ENCODE measurements around the gene EWSR1.

The EWSR1 gene

DNA sequence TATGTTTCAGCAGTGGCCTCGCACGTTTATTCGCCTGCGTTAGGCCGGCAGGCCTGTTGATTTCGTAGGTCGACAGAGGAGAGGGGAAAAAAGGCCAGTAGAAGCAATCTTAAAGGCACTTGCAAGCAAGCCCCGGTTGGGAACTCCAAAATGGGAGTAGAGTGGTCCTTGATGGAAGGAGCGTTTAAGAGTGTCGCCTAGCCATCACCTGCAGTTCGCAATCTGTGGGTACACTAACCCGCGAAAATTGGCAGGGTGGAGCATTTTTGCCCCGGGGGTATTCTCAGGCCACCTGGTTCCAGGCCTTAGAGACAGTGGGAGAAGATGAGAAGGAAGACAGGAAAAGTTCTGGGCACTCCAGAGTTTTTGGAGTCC is 1.1 kb downstream of the EWSR1 start:
- DNase-seq (ENCODE audit: low spot score), result no peak

DNA sequence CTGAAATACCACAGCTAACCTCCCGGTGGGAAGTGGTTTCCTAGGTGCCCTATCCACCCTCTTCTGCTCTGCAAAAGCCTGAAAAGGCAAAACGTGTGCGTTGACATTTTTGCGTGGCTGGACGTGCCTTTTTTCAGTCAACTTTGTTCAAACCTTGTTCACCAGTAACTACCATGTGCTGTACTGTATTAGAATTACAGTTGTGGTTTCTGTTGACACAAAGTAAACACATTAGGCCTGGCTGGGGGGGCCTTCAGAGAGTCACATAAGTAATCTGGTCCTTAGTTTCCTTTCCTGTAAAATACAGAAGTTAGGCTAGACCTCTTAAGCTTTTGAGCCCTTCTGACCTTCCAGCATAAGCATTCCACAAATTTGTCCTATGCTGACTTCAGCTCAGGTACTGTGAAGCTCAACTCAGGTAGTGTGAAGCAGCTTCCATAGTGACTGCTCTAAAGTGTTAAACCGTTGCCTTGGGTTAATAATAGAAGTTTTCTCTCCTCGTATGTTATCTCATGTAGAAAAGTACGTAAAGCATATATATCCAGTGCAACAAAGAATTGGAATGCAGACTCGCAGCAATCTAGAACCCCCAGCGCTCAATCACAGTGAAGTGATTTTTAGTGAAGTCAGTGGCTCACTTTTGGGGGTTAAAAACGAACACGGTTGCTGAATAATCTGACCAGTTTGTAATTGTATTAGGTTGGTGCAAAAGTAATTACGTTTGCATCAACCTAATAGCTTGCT is 1.8 kb downstream of the EWSR1 start:
- no peak for DNase-seq (ENCODE audit: low spot score)

DNA sequence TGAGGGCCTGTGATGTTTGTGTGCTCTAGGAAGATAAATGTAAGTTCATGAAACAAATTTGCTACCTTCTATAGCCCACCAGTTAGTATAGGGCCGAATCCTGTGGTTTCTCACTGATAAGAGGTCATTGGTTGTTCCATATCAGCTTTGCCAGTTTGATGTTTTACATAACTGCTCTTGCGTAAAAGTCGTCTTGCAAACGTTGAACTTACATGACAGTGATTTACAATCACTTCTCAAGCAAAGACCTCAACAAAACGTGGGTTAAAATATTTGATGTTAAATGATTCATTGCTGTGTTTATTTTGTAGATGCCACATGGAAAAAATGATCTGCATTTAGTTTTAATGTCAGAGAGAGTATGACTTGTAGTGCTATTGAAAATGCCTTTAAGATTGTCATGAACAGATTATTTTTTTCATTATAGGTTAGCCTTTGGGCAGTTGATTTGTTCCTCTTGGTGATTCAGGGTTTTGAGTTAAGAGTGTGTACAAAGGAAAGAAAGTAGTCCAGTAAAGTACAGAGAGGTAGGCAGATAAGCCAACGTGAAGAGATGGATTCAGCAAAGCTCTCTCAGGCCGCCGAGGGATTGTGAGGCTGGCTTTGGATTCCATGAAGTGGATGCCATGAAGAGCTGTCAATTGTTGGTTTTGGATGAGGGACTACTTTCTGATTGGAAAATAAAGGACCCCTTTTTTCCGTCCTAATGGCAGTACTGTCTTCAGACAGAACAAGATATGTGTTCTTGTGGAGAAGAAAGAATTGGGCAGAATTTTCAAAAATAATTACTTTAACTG is 2.6 kb downstream of the EWSR1 start:
- no peak for DNase-seq (ENCODE audit: low spot score)

DNA sequence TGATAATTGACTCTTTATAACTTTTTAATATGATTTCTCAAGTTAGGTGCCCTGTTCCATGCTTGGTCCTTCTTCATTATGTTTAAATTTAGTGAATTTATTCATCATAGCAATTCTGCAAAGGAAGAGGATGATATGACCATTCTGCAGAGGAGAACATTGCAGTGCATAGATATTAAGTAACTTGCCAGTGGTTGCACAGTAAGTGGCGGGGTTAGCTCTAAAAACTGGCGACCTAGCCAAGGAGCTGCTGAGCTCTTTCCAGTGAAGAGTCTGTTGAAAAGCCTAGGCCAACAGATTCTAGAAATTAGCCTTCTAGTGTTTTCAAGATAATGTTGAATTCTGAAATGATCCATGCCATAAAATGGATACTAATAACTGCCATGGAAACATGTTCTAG is 4.6 kb downstream of the EWSR1 start:
- no peak for DNase-seq (ENCODE audit: low spot score)

DNA sequence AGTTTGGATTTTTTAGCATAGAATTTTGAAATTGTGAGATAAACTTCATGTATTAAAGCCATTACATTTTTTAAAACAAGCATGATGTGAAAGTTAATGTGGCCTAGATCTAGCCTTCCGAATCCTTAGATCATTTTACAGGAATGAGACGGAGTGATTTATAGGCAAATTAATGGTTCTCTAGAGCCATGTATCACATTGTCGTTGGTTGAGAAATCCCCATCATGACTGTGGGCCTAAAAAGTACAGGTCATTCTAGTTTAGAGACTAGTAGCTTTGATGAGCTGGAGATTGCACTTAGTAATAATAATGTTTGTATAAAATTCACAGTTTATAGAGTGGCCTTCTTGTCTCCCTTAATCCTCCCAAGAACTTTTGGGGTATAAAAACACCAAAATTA is 7.1 kb downstream of the EWSR1 start:
- DNase-seq (ENCODE audit: low spot score), result no peak

DNA sequence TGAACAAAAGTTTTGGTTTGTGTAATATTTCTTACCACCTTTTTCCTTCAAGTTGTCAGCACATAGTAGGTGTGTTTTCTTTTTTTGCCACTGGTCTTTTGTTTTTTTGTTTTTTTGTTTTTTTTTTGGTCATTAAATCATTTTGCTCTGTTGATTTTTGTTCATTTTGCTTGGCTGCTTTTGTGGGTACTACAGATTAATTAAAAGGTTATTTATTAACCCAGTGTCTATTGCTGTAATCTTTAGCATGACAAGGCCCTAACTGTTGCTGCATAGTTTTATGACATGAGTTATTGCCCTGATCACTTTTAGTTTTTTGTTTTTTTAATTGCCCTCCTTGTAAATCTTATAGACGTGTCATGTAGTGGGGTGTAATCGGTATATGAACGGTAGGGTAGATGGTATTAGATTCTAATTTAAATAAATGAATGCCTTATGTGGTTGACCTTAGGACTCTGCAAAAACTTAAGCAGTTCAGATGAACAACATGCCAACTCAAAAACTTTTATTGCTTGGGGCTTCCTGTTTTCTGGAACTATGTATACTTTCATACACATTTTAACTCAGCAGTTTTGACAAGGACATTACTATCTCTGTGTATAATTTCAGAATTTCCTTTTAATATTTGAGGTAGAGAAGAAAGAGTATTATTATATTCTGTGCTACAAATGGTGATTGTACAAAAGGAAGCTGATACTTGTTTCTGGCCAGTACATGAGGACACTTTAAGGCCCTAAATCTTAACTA is 7.9 kb downstream of the EWSR1 start:
- DNase-seq (ENCODE audit: low spot score), result no peak

DNA sequence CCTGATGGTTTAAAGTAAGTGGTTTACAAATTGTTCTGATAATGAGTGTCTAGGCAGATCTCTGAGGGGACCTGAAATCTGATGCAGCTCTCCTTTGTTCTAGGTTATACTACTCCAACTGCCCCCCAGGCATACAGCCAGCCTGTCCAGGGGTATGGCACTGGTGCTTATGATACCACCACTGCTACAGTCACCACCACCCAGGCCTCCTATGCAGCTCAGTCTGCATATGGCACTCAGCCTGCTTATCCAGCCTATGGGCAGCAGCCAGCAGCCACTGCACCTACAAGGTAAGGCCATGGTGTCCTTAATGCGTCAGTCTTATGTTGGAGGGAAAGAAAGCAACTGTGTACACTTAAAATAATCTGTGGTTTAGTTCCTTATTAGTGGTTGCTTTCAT is 9.9 kb downstream of the EWSR1 start:
- DNase-seq (ENCODE audit: low spot score), result no peak

DNA sequence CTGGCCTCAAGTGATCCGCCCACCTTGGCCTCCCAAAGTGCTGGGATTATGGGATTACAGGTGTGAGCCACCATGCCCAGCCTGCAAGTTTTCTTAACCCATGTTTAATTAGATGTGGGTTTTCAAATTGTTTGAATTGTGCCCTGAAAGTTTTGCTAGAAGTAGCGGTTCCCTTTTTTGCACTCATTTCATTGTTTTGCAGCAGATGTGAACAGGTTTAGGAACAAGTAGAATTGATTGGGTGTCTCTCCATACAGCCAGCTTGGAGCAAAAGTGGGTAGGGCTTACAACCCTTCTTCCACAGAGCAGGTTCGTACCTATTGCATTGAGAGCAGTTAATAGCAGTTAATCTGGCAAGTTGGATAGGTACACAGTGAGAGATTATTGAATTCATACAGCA is 16.1 kb downstream of the EWSR1 start:
- DNase-seq (ENCODE audit: low spot score), result no peak

DNA sequence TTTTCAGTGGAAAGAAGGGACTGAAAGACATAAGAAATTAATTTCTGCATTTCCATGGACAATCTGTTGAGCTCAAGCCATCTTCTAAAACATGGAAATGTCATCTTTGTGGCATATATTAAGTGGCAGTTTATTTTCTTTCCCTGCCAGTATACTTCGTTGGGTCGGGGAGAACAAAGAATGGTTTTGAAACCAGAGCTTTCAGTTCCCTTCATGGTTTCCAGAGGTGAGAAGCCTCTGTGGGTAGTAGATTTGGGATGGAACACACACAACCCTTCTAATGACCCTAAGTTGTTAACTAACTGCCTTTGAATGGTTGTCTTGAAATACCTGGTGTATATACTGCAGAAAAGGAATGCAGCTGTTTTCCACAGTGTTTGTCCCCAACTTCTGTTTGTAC is 20.8 kb downstream of the EWSR1 start:
- DNase-seq (ENCODE audit: low spot score), result no peak

DNA sequence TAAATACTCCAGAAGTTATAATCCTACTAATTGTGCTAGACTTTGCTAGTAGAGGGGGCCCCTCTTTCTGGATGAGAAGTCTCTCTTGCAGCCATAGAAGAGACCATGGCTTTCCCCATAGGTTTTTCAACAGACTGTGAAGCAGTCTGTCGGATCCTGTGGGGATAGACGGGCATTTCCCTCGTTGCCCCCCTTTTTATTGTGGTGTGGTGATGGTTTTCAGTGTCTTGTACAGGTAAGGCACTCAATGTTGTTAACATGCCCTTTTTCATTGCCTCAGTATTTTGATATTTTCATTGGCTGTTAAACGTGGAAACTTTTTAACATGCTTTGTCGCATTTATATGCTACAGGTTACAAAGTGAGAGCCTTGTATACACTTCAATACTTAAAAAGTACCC is 22.0 kb downstream of the EWSR1 start:
- DNase-seq (ENCODE audit: low spot score), result no peak

DNA sequence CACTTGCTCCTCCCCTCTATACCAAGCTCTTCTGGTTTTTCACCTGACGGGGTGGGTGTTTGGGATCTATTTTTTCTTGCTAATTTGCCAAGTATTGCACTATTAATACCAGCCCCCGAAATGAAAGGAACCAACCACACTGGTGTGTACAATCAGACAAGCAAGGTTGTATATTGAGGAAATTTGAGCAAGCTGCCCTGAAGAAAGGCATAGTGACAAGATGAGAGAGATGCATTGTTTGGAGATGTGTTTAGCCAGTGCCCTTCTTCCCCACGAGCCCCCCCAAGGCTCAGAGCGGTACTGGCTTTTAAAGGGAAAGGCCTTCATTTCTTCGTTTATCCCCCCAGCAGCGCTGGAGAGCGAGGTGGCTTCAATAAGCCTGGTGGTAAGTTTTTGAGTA is 23.1 kb downstream of the EWSR1 start:
- no peak for DNase-seq (ENCODE audit: low spot score)

DNA sequence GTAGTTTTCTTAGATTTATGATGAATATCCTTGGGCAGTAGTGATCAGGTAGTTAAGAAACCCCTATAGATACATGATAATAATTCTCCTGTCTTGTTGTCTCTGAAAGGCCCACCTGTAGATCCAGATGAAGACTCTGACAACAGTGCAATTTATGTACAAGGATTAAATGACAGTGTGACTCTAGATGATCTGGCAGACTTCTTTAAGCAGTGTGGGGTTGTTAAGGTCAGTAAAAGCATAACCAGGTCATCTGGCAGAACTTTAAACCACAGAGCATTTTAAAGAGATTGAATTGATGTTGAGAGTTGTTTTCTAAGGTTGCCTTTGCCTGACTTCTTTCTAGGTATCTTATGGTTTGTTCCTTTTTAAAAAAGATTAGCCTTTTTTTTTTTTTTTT is 24.3 kb downstream of the EWSR1 start:
- DNase-seq (ENCODE audit: low spot score), result no peak

DNA sequence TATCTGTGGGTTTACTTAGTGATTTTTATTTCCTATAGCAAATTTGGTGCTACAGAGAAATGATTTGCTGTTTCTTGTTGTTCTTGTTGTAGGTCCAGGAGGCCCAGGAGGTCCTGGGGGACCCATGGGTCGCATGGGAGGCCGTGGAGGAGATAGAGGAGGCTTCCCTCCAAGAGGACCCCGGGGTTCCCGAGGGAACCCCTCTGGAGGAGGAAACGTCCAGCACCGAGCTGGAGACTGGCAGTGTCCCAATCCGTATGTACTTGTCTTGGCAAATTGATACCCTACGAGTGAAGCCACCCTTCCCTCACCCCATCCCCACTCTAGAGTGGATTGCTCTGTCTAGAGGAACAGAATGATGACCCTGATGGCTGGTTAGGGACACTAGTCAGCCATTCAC is 30.6 kb downstream of the EWSR1 start:
- no peak for DNase-seq (ENCODE audit: low spot score)

DNA sequence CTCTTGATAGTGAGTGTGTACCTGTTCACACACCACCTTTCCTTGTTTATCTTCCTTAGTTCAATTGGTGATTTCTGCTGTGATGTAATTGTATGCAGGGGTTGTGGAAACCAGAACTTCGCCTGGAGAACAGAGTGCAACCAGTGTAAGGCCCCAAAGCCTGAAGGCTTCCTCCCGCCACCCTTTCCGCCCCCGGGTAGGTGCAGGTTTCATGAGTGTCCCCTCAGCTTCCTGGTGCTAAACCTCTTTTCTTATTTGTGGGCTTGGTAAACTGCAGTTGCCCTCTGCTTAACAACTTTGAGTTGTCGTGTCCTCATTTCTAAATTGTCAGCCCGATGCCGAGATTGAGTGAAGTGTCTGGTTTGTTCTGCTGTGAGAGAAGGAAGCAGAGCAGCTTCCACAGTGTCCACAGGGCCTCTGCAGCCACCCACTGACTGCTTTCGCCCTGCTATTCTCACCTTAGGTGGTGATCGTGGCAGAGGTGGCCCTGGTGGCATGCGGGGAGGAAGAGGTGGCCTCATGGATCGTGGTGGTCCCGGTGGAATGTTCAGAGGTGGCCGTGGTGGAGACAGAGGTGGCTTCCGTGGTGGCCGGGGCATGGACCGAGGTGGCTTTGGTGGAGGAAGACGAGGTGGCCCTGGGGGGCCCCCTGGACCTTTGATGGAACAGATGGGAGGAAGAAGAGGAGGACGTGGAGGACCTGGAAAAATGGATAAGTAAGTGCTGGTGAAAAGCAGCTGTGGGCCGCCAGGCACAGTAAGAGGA is 31.2 kb downstream of the EWSR1 start:
- DNase-seq (ENCODE audit: low spot score), result no peak

DNA sequence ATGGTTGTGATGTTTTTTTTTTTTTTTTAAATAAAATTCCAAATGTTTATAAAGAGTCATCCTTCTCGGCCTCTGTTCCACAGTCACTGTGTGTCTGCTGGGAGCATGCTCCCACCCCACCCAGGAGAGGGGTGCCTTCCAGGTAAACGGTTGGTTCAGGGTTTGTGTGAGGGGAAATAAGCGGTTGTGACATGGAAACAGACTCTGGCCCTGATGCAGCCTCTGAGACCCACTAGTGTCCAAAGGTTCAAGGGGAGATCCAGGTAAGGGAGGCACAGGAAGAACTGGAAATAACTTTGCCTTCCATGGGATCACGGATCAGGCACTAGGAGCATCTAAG is 32.4 kb downstream of the EWSR1 start:
- no peak for DNase-seq (ENCODE audit: low spot score)

DNA sequence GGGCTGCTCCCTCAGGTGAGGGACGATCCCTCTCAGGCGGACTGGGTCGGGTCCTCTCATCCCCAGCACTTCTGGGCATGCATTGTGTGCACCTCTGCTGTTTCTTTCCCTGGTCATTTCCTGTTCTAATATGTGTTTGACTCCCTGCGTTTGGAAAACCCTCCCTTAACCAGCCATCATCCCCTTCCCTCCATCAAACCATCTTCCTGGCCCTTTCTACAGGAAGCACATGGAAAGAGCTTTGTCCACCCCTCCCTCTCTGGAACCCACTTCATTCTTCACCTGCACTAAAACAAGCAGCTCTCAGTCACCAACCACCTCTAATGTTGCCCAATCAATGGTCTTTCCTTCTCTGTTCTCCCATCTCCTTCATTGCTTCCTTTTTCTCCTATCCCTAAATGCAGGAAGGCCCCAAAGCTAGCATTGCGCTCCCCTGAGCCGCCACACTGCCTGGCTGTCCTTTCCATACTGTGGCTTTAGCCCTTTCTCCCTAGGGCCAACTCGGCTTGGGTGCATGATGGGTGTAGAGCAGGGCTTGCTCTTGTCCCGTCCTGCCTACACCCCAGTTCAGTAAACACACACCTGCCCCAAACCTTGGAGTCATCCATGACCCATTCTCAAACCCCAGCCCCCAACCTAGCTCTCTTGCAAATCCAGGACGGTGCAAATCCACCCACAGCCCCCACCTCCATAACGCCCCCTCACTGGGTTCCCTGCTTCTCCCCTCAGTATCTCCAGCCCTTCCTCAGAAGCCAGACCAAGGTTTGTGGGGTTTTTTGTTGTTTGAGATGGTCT is 32.9 kb downstream of the EWSR1 start:
- DNase-seq (ENCODE audit: low spot score), result no peak

DNA sequence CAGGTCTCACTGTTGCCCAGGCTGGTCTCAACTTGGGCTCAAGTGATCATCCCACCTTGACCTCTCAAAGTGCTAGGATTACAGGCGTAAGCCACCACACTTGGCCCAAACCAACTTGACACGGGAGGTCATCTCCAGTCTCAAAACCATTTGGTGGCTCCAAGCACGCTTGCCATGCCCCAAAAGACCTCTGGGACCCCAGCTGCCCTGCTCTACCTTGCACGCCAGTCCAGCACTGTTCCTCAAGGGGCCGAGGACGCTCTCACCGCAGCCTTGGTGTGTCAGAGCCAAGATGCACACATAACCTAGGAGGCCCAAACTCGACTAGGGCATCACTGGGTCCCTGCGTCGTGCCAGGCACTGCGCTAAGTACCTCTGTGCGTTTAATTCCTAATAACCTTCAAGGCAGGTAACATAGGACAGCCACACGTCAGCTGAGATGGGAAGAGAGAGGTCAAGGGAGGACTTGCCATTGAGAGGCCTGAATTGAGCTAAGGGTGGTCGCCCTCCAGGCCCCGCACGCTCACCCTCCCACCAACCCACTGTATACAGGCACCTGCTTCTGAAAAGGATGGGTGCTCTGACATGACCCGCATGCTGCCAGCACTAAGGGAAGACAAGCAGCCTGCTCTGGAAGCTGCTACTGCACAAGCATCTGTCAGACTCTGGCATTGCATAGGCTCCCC is 33.8 kb downstream of the EWSR1 start:
- no peak for DNase-seq (ENCODE audit: low spot score)

DNA sequence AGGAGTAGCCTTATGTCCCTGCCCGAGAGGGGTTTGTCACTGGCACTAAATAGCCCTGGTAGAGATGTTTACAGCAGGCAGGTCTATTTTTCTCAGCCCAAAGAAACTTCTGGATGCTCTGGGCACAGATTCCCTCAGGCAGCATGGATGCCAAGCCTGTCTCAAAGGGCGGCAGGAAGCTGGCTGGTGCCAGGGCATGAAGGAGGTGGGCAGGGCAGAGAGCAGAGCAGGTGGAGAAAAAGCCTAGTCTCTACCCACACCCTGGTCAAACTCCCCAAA is 34.3 kb downstream of the EWSR1 start:
- DNase-seq (ENCODE audit: low spot score), result no peak

DNA sequence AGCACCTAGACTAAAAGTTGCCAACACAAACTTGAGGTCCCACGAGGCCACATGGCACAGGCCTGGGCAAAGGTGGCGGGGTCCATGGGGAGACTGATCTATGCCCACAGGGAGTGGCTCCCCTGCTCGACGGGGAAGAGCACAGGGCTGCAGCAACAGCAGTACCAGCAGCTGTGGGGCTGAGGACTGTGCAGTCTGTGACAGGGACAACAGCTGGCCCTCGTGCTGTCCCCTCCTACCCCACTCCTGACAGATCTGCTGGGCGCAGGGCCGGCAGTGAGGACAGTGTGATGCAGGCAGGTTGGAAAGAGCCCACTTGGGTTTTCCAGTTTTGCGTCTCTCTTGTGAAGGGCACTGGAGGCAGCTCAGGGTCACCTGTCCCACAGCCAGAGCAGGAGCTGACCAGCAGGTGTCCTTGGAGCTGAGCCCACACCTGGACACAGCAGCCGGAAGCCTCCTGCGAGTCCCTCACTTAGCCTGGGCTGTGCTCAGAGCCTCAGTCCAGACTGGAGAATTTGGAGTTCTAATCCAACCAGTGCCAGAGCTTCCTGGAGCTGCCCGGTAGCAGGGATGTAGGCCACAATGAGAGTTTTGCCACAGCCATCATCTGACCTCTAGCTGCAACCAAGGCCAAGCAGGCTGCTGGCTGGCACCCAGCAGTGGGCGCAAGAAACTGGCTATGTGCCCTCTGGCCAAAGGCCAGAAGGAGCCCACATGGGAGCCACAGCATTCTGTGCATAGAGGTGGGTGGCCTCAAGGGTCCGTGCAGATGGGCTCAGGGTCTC is 34.8 kb downstream of the EWSR1 start:
- DNase-seq (ENCODE audit: low spot score), result no peak

DNA sequence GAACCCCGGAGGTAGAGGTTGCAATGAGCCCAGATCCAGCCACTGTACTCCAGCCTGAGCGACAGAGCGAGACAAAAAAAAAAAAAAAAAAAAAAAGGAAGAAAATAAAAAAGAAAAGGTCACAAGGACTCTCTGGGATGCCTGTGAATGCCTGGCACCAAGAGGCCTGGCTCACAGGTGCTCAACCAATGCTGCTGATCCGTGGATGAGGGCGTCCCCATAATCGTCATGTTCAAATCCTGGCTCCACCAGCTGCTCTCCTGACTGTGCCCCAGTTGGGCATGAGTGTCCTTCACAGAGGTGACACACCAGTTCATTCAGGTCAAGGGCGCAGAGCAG is 37.7 kb downstream of the EWSR1 start:
- no peak for DNase-seq (ENCODE audit: low spot score)
